HG03558 (cell line): Measurements from ENCODE around the gene ST3GAL2.
"Not testable (repeated sequence)": the region's sequence is repeated elsewhere in the genome, so short reads cannot be mapped to it uniquely, and the experiment has no call there.

Experiments used
- ATAC-seq: cut with Tn5 transposase; IDR thresholded peaks from one replicate; pipeline ENCODE4 v1.9.1; 2021; ENCODE audit warnings: moderate number of reproducible peaks; ENCODE audit not compliant: unreplicated experiment; ENCODE audit errors: extremely low read depth

ST3GAL2 gene

DNA sequence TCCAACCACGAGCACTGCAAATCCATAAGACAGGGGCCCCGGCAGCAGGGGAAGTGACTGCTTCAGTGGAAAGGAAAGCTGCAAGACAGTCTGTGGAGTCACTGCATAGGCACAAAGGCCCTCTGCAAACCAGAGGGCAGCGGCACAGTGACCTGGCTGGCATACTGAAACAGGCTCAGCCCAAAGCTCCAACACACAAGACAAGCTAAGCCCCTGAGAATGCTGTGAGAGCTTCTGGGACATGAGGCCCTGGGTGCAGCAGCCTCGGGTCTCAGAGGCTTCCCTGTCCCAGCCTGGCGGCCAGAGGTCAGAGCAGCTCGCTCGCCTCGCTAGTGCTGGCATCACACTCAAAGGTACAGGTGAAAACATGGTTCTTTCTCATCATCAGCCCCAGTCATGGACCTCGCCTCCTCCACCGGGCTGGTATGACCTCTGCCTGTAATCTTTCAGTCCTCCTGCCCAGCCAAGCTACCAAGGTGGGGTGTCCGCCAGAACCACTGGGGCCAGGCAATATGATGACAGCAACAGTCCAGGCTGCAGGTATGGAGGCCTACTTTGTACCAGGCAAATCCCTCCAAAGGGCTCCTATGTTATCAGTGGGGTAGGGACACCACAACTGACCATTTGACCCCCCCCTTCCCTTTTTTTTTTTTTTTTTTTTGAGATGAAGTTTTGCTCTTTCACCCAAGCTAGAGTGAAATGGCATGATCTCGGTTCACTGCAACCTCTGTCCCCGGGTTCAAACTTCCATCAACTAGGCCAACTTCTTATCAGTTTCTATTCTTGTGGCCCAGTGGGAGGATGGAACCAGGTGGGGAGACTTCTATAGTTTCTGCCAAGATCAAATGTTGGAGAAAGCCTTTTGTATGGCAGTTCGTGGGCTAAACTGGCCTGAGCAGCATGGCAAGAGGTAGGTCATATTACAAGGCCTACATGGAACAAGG is 19.2 kb downstream of the ST3GAL2 start:
- ATAC-seq = no peak

DNA sequence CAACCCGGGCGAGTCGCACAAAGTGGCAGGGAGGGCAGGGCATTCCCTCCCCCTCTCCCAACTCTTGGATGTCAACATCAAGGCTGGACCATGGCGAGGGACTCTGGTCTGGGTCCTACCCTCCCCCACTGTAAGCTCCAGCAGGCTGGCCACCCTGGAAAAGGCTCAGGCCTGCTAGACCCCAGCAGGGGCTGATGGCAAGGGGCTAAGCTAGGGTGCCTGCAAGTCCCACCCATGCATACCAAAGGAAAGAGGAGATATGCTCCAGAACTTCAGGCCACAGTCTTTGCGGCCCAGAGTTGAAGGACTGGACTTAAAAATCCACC is 19.9 kb downstream of the ST3GAL2 start:
- no peak for ATAC-seq

GRCh38 chr16:70418274-70418992 is 20.5 kb downstream of the ST3GAL2 start:
- ATAC-seq = no peak

DNA sequence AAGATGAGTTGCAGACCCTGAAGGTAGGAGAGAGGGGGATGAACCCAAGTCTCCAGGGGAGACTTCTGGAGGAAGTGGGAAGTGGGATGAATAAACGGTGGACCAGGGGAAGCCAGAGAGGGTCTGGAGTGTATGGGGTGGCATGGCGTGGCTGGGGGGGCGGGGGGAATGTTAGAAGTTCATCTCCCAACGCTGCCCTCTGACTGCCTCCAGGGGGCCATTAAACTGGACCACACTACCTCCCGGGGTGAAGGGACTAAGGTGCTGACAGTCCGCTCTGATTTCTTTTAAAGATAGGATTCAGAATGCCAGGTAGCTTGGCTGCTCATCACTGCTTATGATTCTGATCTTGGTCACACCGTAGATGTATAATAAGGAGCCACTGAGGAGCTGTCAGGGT is 21.2 kb downstream of the ST3GAL2 start:
- ATAC-seq = no peak

DNA sequence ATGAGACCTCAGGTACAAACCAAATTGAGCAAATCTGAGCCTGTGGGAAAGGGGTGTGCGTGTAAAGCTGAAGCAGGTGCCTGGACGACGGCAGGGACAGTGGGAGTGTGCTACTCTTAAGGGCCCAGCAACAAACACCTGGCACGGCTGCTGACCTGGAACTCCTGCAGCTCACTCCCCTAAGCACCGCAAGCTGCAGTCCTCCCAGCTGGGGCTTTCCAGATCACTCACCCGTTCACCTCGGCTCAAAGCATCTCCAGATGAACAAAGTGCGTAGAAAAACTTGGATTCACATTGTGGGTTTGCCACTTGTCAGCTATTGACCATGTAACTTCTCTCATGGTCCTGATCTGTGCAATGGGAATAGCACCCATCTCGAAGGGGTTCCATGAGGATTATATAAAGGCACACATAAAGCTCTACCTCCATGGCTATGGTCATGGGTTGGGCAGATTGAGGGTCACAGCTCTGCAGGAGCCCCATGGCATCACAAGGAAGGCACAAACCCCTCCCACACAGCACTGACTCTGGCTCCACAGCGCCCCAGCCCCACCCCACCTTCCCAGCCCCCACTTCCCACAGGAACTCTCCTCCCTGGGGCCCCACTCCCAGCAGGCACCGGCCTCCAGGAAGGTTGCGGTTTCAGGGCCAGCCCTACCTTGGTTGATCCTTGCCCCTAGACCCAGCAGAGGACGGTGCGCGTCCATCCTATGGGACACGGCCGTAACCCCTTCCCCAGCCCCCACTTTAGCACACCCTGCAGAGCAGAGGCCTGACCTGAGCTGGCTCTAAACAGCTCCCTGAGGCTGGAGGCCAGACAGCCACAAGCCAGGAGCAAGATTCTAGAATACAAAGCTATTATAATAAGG is 21.9 kb downstream of the ST3GAL2 start:
- no peak for ATAC-seq

DNA sequence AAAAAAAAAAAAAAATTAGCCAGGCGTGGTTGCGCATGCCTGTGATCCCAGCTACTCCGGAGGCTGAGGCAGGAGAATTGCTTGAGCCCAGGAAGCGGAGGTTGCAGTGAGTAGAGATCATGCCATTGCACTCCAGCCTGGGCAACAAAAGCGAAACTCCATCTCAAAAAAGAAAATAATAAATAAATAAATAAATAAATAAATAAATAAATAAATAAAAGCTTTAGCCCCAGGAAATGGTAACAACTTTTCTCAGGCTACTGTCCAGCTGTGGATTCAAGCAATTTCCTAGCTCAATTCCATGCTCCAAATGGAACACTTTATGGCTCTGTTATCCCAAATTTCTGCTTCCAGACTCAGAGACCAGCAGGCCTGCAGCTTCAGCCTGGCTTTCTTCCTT is 25.3 kb downstream of the ST3GAL2 start:
- ATAC-seq = not testable (repeated sequence)

DNA sequence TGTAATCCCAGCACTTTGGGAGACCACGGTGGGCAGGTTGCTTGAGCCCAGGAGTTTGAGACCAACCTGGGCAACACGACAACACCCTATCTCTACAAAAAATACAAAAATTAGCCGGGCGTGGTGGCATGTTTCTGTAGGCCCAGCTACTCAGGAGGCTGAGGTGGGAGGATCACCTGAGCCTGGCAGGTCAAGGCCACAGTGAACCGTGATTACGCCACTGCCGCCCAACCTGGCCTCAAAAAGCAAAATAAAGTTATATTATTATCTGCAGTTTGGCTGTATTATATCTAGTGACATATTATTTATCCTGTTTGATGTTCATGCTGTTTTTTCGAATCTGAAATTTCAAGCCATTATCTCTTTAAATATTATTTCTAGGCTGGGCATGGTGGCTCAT is 26.5 kb downstream of the ST3GAL2 start:
- ATAC-seq = no peak

DNA sequence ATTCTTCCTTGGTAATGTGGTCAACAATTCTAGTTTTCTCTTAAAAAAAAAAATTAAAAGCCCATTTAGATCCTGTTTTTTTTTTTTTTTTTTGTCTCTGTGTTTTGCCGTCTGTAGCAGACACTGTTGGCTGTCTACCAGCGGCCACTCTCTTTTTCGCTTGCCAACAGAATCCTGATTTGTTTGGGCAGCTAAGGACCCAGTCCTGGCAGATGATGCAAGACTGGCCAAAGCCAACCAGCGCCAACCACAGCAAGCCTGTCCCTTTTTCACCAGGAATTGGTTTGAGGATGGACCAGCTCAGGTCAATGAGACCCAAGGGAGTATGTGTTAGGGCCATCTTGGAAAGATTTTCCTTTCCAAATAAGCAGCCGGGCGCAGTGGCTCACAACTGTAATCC is 28.2 kb downstream of the ST3GAL2 start:
- ATAC-seq = no peak

GRCh38 chr16:70407811-70408274 is 31.1 kb downstream of the ST3GAL2 start:
- no peak for ATAC-seq

DNA sequence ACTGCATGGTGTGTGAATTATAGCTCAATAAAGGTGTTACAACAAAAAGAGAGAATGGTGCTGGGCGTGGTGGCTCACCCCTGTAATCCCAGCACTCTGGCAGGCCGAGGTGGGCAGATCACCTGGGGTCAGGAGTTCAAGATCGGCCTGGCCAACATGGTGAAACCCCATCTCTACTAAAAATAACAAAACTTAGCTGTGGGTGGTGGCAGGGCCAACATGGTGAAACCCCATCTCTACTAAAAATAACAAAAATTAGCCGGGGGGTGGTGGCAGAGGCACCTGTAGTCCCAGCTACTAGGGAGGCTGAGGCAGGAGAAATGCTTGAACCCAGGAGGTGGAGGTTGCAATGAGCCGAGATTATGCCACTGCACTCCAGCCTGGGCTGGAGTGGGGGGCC is 32.8 kb downstream of the ST3GAL2 start:
- ATAC-seq = not testable (repeated sequence)

DNA sequence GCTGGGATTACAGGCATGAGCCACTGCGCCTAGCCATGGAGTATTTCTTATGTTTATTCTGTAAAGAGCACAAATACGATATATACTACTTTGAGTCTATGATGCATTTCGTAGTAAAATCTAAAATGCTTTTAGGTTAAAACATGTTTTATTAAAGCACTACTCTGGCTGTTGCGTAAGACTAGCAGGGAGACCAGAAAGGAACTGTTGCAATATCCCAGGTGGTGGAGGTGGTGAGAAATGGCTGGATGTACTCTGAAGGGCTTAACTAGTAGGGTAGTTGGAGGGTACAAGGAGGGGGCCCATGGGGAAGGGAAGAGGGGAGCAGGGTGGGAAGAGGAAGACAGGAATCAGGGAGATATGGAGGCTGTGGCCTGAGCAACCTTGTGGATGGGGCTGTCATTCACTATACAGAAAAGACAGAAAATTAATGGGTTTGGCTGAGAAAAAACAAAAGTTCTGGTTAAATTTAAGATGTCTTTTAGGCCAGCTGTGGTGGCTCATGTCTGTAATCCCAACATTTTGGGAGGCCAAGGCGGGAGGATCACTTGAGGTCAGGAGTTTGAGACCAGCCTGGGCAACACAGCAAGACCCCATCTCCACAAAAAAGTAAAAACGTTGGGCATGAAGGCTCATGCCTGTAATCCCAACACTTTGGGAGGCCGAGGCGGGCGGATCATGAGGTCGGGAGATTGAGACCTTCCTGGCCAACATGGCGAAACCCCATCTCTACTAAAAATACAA is 35.8 kb downstream of the ST3GAL2 start:
- no peak for ATAC-seq

DNA sequence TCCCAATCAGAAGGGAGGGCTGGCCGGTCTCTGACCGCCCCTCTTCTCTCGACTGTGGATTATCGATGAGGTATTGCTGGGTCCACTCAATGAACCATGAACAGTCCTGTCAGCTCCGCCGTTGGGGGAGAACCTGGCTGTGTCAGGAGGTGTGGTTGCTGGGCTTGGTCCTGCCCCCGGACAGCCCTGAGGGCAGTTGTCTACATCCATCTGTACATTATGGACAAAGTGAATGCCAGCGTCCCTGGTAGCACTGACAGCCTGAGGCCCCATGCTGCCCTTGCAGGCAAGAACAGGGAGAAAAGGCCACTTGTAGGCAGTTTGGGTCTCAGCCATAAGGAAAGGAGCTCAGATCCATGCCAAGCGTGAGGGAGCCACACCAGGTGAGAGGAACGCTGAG is 38.9 kb downstream of the ST3GAL2 start:
- ATAC-seq = no peak

- no peak for ATAC-seq
These were observed 39.5 kb downstream of the ST3GAL2 start for GRCh38 chr16:70399381-70399780.

DNA sequence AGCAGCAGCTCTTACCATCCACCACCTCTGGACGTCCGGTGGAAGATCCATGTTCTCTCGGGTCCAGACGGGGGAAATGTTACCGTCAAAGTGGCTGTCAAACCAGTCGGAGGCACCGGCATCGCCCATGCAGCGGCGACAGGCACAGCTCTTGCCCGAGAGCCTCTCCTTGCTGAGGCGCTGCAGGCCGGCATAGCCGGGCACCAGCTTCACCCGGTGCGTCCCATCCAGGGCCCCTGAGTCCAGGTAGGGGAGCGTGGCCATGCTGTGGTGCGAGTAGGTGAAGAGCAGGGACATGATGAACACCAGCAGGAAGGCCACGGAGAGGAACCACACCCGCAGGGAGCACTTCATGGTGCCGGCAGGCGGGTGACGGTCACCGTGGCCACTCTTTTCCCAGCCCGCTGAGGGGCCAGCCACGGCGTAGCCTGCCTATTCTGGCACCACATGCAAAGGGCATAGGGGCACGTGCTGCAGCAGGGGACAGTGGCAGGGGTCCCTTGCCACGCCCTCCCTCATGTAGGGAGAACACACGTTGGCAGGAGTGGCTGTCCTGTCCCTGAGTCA is 40.6 kb downstream of the ST3GAL2 start:
- no peak for ATAC-seq

- ATAC-seq = no peak
These were observed 42.5 kb downstream of the ST3GAL2 start for GRCh38 chr16:70396246-70396904.

DNA sequence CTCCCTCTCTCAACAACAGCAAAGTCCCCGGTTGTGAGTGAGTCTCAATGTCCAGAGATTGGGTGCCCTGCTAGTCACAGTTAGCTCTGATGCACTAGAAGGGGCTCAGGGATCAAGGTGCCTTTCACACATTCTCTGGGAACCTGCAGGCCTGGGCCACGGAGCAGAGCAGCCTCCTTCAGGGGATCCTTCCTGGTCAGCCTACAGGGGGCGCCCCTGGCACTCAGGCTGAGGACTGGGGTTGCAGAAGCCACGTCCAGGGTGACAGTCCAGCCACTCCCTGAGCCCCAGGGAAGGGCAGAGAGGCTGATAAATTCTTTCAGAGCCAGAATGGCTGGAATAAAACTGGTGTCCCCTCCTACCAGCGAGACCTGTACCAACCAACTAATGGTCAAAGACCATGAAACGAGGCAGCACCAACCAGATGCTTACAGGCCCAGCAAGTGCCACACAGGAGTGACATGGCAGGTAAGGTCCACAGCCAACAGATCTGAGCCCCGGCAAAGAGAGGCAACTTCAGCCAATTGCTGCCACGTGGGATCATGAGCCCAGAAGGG is 43.5 kb downstream of the ST3GAL2 start:
- ATAC-seq = no peak

DNA sequence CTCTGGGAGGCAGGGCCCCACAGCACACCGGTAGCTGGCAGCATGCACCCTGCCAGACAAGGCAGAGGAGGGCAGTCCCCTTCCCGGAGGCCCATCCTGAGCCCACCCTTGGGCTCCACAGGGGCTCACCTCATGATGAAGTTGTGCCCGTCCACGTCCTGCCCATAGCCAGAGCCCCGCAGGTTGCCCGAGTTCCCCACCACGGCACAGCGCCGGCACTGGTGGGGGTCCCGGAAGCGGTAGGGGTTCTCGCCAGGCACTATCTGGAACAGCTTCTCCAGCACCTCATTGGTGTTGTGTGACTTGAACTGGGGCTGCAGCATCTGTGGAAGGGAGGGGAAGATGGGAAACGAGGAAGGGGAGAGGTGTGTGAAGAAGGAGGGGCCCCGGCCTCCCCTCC is 44.0 kb downstream of the ST3GAL2 start:
- no peak for ATAC-seq

DNA sequence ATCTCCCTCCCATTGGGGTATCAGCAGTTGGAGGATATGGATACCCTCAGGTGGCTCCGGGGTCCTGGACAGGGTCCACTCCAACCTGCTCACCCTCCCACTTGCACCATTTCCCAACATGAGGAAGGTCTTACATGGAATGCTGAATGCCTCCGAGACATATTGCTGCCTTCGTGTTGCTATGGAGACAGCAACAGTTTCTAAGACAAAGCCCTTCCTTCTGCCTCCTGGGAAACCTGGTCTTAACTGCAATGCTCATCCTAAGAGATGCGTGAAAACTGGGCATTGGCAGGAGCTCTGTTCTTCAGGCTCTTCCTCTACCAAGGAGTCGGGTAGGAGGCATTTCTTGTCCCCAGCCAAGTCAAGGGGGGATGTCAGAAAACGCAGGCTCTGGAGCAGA is 45.2 kb downstream of the ST3GAL2 start:
- ATAC-seq = no peak

- ATAC-seq = no peak
These were observed 46.3 kb downstream of the ST3GAL2 start for GRCh38 chr16:70392606-70393005.
